Measurements from ENCODE around the gene MICB. TPM values are rescaled to one million over a fixed set of nuclear protein-coding genes. Genes with fewer than 3 reads are reported as not detected.

MICB gene
- total RNA-seq, 1 donor from 2014 or later: 13.0 TPM

DNA sequence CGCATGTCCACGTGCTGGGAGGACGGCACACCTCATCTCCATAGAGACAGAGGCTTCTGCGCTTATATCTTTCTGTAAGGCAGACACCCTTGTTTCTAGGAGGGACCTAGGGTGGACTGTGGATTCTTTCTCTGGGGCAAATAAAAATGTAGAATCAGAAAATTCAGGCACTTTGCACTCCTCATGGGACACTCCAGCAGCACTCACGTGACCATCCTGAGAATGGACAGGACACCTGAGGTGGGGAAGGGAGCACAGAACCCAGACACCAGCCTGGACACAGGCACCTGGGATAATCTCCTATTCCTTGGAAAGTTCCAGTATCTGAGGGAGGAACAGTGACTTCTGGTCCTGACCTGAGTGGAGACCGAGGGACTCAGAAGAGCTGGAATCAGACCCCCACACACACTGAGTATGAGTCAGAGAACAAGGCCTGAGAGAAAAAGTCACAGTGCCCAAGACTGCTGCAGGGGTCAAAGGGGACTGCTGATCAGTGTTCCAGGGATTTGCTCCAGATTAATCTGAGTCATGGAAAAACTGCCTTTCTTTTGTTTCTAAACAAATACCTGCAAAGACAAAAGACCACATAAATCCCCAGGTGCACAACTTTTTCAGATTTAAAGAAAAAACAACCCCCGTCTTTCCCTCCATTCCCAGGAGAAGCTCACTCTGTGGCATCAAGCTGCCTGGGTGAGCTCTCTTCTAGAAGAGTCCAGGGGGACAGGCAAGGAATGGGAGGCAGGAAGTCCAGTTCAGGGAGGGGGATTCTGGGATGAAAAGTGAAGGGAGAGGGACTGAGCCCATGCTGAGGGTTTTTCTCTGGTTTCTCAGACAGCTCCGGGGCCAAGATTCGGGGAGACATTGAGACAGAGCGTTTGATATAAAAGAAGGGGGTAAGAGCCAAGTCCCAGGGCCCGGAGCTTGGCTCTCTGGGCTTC is 35.6 kb upstream of the MICB start:
- no peak for TF ChIP-seq CTCF (conservative IDR thresholded peaks at IDR 0.05; ENCODE audit: low read depth, low read length)
- H3K4me3 ChIP-seq (ENCODE audit: low read depth, low read length): peak overlapping the region; percentile 64
- peak; percentile 41 for DNase-seq (ENCODE audit: low read depth)

- peak; percentile 79 for DNase-seq (ENCODE audit: low read depth)
- no peak for TF ChIP-seq CTCF (conservative IDR thresholded peaks at IDR 0.05; ENCODE audit: low read depth, low read length)
- H3K4me3 ChIP-seq (ENCODE audit: low read depth, low read length): peak overlapping the region; percentile 64
Measured at GRCh38 chr6:31462964-31463870, 34.7 kb upstream of the MICB start.

DNA sequence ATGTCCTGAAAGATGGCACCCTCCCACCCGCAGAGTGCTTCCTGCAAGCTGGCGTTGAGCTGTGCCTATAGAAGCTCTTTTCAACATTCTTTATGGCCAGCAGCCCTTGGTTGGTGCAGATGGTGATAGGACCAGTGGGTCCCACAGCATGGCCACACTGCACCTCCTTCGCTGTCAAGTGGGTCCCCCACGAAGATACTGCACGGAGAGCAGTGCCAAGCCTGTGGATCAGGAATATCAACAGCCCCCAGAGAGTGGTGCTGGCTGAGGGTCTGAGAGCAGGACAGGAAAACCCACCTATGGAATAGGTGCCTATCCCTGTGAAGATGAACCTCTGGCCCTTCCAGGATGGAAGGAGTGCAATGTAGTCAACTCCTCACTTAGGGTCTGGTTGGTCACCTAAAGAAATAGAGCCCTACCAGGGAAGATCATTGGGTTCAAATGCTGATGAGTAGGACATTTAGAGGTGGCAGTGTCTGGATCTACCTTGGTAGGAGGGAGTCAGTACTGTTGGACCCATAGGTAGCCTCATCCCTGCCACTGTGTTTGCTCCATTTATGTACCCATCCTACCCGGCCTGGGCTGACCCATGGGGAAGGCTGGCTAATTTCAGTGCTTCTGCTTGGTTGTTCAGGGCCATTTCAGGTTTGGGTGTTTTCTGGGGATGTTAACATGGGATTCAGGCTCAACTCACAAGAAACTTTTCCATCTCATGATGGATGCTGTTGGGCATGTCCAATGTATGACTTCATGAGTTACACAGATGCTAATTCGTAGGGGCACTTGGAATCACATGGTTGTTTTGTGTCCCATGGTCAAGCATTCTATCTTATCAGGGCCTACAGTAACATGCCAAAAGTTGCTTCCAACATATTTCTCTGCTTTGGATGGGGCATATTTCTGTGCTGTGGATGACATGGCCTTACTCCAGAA is 33.4 kb upstream of the MICB start:
- H3K4me3 ChIP-seq (ENCODE audit: low read depth, low read length): no peak overlapping the region
- no peak for DNase-seq (ENCODE audit: low read depth)
- no peak for TF ChIP-seq CTCF (conservative IDR thresholded peaks at IDR 0.05; ENCODE audit: low read depth, low read length)

- H3K4me3 ChIP-seq (ENCODE audit: low read depth, low read length): no peak overlapping the region
- no peak for DNase-seq (ENCODE audit: low read depth)
- no peak for TF ChIP-seq CTCF (conservative IDR thresholded peaks at IDR 0.05; ENCODE audit: low read depth, low read length)
Measured at GRCh38 chr6:31465185-31465536, 32.8 kb upstream of the MICB start.

DNA sequence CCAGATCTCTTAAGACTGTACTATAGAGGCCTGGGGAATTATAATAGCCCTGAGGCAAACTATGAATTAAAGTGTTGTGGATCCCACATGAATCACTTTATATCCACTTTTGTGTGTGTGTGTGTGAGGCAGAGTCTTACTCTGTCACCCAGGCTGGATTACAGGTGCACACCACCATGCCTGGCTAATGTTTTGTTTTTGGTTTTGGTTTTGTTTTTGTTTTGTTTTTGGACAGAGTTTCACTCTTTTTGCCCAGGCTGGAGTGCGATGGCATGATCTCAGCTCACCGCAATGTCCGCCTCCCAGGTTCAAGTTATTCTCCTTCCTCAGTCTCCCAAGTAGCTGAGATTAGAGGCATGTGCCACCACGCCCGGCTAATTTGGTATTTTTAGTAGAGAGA is 32.2 kb upstream of the MICB start:
- DNase-seq (ENCODE audit: low read depth): no peak
- TF ChIP-seq CTCF (conservative IDR thresholded peaks at IDR 0.05; ENCODE audit: low read depth, low read length): no peak
- H3K4me3 ChIP-seq (ENCODE audit: low read depth, low read length): no peak overlapping the region

DNA sequence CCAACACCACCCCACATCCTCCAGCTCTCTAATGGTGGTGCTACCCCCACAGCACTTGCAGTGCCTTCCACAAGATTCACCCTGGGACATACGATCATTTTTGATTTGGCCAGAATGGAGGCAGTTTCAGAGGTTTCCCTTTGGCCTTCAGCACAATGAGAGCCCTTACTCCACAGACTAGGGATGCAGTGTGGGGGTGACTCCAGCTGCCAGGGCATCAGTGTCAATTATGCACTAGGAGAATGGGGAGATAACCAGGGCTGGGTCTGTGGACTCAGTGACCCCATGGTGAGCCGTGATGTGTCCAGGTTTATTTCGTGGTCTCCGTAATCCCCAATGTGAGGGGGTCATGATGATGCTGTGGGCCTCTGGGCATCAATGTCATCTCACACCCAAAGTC is 31.5 kb upstream of the MICB start:
- TF ChIP-seq CTCF (conservative IDR thresholded peaks at IDR 0.05; ENCODE audit: low read depth, low read length): no peak
- no peak overlapping the region for H3K4me3 ChIP-seq (ENCODE audit: low read depth, low read length)
- DNase-seq (ENCODE audit: low read depth): no peak
